HG02623 (cell line): Measurements from ENCODE around the gene AGPAT1.

Source experiments
- ATAC-seq: cut with Tn5 transposase; IDR thresholded peaks from one replicate; pipeline ENCODE4 v1.9.1; 2021; ENCODE audit warnings: moderate library complexity; ENCODE audit not compliant: unreplicated experiment

AGPAT1 gene

GRCh38 chr6:32126880-32127279 lies 49.0 kb downstream of the AGPAT1 start:
- no peak for ATAC-seq

DNA sequence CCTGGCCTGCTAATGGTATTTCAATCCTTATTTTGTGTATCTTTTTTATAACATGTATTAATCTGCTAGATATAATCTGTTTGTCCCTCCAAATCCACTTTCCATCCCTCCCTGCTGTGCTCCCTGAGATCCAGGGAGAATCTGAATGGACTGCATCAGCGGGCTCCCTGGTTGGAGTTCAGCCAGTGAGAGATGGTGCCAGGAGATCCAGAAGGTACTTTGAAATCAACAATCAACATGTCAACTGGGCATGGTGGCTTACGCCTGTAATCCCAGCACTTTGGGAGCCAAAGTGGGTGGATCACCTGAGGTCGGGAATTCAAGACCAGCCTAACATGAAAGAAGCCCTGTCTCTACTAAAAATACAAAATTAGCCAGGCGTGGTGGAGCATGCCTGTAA lies 52.2 kb downstream of the AGPAT1 start:
- ATAC-seq: no peak

- no peak for ATAC-seq
Observed at GRCh38 chr6:32120573-32121059, 55.3 kb downstream of the AGPAT1 start.

GRCh38 chr6:32118782-32119628 lies 56.9 kb downstream of the AGPAT1 start:
- ATAC-seq: no peak
